ENCODE results near the gene GATAD2A. TPM values are rescaled to one million over a fixed set of nuclear protein-coding genes. Genes with fewer than 3 reads are reported as not detected.

GATAD2A gene
- total and polyA plus RNA-seq, 2 donors (not counting 1 experiment from before 2014, with no cell fraction given): 31.7 to 63.5 TPM

DNA sequence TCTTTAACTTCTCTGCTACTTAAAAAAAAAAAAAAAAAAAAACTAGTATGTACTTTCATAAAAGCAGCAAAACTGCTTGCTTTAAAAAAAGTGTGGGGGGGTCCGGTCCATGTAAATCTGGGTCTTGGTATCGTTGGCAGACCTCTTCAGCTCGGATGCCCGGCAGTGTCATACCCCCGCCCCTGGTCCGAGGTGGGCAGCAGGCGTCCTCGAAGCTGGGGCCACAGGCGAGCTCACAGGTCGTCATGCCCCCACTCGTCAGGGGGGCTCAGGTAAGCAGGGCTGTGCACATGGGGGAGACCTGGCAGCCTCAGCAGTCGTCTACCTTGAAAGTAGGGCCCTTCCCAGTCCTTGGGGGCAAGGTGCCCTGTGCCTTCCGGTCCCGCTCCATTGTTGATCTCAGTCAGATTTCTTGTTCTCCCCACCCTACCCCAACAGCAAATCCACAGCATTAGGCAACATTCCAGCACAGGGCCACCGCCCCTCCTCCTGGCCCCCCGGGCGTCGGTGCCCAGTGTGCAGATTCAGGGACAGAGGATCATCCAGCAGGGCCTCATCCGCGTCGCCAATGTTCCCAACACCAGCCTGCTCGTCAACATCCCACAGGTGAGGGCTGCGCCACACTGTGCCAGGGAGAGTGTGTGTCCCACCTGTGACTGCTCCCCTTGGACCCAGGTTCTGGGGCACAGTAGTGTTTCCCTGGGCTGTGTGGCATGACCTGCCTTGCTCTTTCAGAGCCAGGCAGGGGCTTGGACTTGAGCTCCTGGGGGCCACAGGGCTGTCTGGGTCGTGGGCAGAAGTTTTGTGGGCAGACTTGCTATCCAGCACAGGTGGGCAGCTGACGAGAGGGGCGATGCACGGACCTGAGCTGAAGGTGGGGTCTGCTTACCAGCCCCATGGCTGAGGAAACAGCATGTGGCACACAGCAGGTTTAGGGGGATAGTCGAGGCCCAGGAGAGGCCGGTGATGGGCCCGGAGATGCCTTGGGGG is 90.4 kb downstream of the GATAD2A start:
- no peak overlapping the region for H3K9ac ChIP-seq (ENCODE audit: insufficient read depth, low read length)
- peaks cover 43% of the 10 kb centered on the region for H3K36me3 ChIP-seq (ENCODE audit: control insufficient read depth, insufficient read depth, low read length)
- H3K79me2 ChIP-seq (ENCODE audit: control insufficient read depth, insufficient read depth, low read length): peaks cover 17% of the 10 kb centered on the region
- H3K27me3 ChIP-seq (ENCODE audit: control insufficient read depth, insufficient read depth, low read length): no peaks in the 10 kb centered on the region
- TF ChIP-seq, protein P1, sequence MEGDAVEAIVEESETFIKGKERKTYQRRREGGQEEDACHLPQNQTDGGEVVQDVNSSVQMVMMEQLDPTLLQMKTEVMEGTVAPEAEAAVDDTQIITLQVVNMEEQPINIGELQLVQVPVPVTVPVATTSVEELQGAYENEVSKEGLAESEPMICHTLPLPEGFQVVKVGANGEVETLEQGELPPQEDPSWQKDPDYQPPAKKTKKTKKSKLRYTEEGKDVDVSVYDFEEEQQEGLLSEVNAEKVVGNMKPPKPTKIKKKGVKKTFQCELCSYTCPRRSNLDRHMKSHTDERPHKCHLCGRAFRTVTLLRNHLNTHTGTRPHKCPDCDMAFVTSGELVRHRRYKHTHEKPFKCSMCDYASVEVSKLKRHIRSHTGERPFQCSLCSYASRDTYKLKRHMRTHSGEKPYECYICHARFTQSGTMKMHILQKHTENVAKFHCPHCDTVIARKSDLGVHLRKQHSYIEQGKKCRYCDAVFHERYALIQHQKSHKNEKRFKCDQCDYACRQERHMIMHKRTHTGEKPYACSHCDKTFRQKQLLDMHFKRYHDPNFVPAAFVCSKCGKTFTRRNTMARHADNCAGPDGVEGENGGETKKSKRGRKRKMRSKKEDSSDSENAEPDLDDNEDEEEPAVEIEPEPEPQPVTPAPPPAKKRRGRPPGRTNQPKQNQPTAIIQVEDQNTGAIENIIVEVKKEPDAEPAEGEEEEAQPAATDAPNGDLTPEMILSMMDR (conservative IDR thresholded peaks at IDR 0.05 in 1 of 2, IDR thresholded peaks at IDR 0.05 in 1 of 2; ENCODE audit: low read depth in 1 of 2, low read length in 2 of 2): no peak
- TF ChIP-seq EZH2 (IDR thresholded peaks at IDR 0.05; ENCODE audit: low read length, missing control alignments): no peak
- no peak overlapping the region for H3K27ac ChIP-seq (ENCODE audit: insufficient read depth, low read length)
- no peak overlapping the region for H2AFZ ChIP-seq (ENCODE audit: low read length)
- no peak for DNase-seq (ENCODE audit: low read depth in 2 of 2)
- H3K4me1 ChIP-seq (ENCODE audit: control insufficient read depth, extremely low read depth, insufficient read depth, low read length): no peaks in the 10 kb centered on the region
- H3K4me3 ChIP-seq (replicated peaks in 1 of 4; ENCODE audit: control extremely low read depth in 1 of 4, insufficient read depth in 1 of 4, low read depth in 3 of 4, low read length in 4 of 4): no peak overlapping the region
- H3K9me3 ChIP-seq (ENCODE audit: control insufficient read depth, insufficient read depth, low read depth, low read length): no peaks in the 10 kb centered on the region
- H3K4me2 ChIP-seq (ENCODE audit: extremely low read depth, insufficient read depth, low read length): no peak overlapping the region
- H4K20me1 ChIP-seq (ENCODE audit: control insufficient read depth, extremely low read depth, insufficient read depth, low read length): no peaks in the 10 kb centered on the region

DNA sequence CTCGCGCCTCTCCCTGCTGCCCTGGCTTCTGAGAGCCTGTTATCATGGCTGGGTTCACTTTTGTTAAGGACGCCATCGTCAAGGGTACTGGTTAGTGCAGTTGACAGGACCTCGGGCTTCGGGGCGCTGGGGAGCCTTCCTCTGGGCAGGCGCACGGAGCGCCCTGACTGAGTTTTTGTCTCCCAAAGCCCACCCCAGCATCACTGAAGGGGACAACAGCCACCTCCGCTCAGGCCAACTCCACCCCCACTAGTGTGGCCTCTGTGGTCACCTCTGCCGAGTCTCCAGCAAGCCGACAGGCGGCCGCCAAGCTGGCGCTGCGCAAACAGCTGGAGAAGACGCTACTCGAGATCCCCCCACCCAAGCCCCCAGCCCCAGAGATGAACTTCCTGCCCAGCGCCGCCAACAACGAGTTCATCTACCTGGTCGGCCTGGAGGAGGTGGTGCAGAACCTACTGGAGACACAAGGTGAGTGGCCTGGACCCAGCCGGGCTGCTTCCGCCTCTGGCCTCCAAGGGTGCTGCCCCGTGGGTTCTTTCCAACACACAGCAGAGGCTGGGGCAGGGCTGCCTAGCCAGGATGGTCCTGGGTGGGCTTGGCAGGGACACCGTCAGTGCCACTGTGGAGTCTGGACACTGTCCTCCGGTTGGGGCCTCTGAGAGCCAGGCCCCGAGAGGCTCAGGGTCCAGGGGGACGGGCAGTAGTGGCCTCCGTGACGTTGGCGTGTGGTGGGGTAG is 92.9 kb downstream of the GATAD2A start:
- Histone ChIP-seq H3K9ac (ENCODE audit: insufficient read depth, low read length) (no peak overlapping the region), H3K4me2 (ENCODE audit: extremely low read depth, insufficient read depth, low read length) (no peak overlapping the region), H3K27me3 (ENCODE audit: control insufficient read depth, insufficient read depth, low read length) (no peaks in the 10 kb centered on the region), H3K4me1 (ENCODE audit: control insufficient read depth, extremely low read depth, insufficient read depth, low read length) (no peaks in the 10 kb centered on the region), H2AFZ (ENCODE audit: low read length) (no peak overlapping the region), H3K4me3 (replicated peaks in 1 of 4; ENCODE audit: control extremely low read depth in 1 of 4, insufficient read depth in 1 of 4, low read depth in 3 of 4, low read length in 4 of 4) (no peak overlapping the region), H3K27ac (ENCODE audit: insufficient read depth, low read length) (no peak overlapping the region), H4K20me1 (ENCODE audit: control insufficient read depth, extremely low read depth, insufficient read depth, low read length) (no peaks in the 10 kb centered on the region), H3K36me3 (ENCODE audit: control insufficient read depth, insufficient read depth, low read length) (peaks cover 43% of the 10 kb centered on the region), H3K79me2 (ENCODE audit: control insufficient read depth, insufficient read depth, low read length) (peaks cover 4% of the 10 kb centered on the region), H3K9me3 (ENCODE audit: control insufficient read depth, insufficient read depth, low read depth, low read length) (no peaks in the 10 kb centered on the region)
- DNase-seq (ENCODE audit: low read depth in 2 of 2): no peak
- TF ChIP-seq EZH2 (IDR thresholded peaks at IDR 0.05; ENCODE audit: low read length, missing control alignments): no peak
- TF ChIP-seq, protein P1 (conservative IDR thresholded peaks at IDR 0.05 in 1 of 2, IDR thresholded peaks at IDR 0.05 in 1 of 2; ENCODE audit: low read depth in 1 of 2, low read length in 2 of 2): no peak

Data from fibroblast of lung (primary cell).